A673 (cell line): ENCODE data around the gene KCNK2. TPM values are rescaled to one million over a fixed set of nuclear protein-coding genes. Genes with fewer than 3 reads are reported as not detected.
A peak's percentile ranks its signal among the peaks of the same experiment; 100 is the strongest.

Experiments used
- Bru-seq: library from RNA; stranded (reverse); fragments of 400-500 nt; gene quantifications from one replicate; lab custom pipeline; 2021; lab: Mats Ljungman, UMichigan
- BruChase-seq, 2 experiments: library from RNA; stranded (reverse); fragments of 400-500 nt; gene quantifications; one replicate each; lab custom pipeline; 2021; lab: Mats Ljungman, UMichigan
- BruUV-seq: library from RNA; stranded (reverse); fragments of 400-500 nt; replicated peaks from 2 replicates; lab custom pipeline; 2021; lab: Mats Ljungman, UMichigan
- CTCF ChIA-PET: fragments of 300-600 bp; sonication (Branson Sonifier 250); formaldehyde crosslinking; loops from one replicate; lab custom pipeline; 2022; ENCODE audit warnings: antibody characterized with exemption; lab: Charles Lee
- POLR2A ChIA-PET: fragments of 300-600 bp; sonication (Branson Sonifier 250); formaldehyde crosslinking; loops from one replicate; lab custom pipeline; 2022; ENCODE audit warnings: antibody characterized with exemption; ENCODE audit not compliant: low non-redundant PET; lab: Charles Lee
- DNase-seq: peaks from one replicate; pipeline ENCODE4 v3.0.0-alpha.2; 2015; ENCODE audit warnings: low spot score
- H3K27ac ChIP-seq: fragments of 200-600 bp; sonication (generic); 2 replicates; pipeline ENCODE4 v1.5.1; 2016; ENCODE audit warnings: mixed run types, low read depth, mild to moderate bottlenecking, mixed read lengths, antibody characterized with exemption, low read length; ENCODE audit not compliant: poor library complexity, severe bottlenecking
- H3K27me3 ChIP-seq: fragments of 200-600 bp; sonication (generic); replicated peaks from 2 replicates; pipeline ENCODE4 v1.6.1; 2017; ENCODE audit warnings: mixed run types, low read depth, mild to moderate bottlenecking, mixed read lengths, antibody characterized with exemption, low read length; ENCODE audit not compliant: insufficient read depth, poor library complexity
- H3K36me3 ChIP-seq: fragments of 200-600 bp; sonication (generic); 2 replicates; pipeline ENCODE4 v1.6.1; 2016; ENCODE audit warnings: mixed run types, mild to moderate bottlenecking, mixed read lengths, antibody characterized with exemption, low read length; ENCODE audit not compliant: insufficient read depth, poor library complexity, severe bottlenecking
- H3K4me1 ChIP-seq: fragments of 200-600 bp; sonication (generic); 2 replicates; pipeline ENCODE4 v1.6.1; 2017; ENCODE audit warnings: mixed run types, mild to moderate bottlenecking, mixed read lengths, antibody characterized with exemption, low read length; ENCODE audit not compliant: insufficient read depth, poor library complexity, severe bottlenecking
- H3K4me3 ChIP-seq: fragments of 200-600 bp; sonication (generic); 2 replicates; pipeline ENCODE4 v1.5.1; 2016; ENCODE audit warnings: low read depth, mixed run types, mild to moderate bottlenecking, mixed read lengths, low read length; ENCODE audit not compliant: poor library complexity, severe bottlenecking
- H3K9me3 ChIP-seq: fragments of 200-600 bp; sonication (generic); 2 replicates; pipeline ENCODE4 v1.6.1; 2016; ENCODE audit warnings: mixed run types, low read depth, mild to moderate bottlenecking, mixed read lengths, antibody characterized with exemption, low read length; ENCODE audit not compliant: poor library complexity, severe bottlenecking
- CTCF ChIP-seq: fragments of 300-800, 200-600 bp; sonication (generic); conservative IDR thresholded peaks from 2 replicates; pipeline ENCODE4 v1.5.1; 2017; ENCODE audit warnings: low read depth, mild to moderate bottlenecking, antibody characterized with exemption, low read length, moderate library complexity, mixed read lengths
- EZH2 ChIP-seq: fragments of 200-600 bp; sonication (generic); IDR thresholded peaks from 2 replicates; pipeline ENCODE4 v1.6.1; 2017; ENCODE audit warnings: borderline replicate concordance, low read depth, mild to moderate bottlenecking, mixed read lengths, antibody characterized with exemption, low read length; ENCODE audit not compliant: poor library complexity, severe bottlenecking
- intact Hi-C: fragments of 100-400 bp; cut with micrococcal nuclease; formaldehyde crosslinking; loops from one replicate; pipeline ENCODE4 v1.10.0; 2022; ENCODE audit not compliant: unreplicated experiment
- long read RNA-seq: library from polyadenylated mRNA; stranded (forward); transcript quantifications from one replicate; pipeline ENCODE4 v2.0.0, GENCODE V29; 2022
- total RNA-seq: library from RNA; stranded (reverse); gene quantifications from 2 replicates; pipeline ENCODE4 v1.2.3, GENCODE V29; 2021

Gene KCNK2
- total RNA-seq = not detected in 2 replicates
- Bru-seq, nascent RNA = percentile 2 among the genes with signal in this experiment
- percentile 5 among the genes with signal in this experiment for BruChase-seq, experiment 1, labeled RNA remaining after a 2-hour chase
- BruChase-seq, experiment 2, labeled RNA remaining after a 6-hour chase = percentile 3 among the genes with signal in this experiment
- long read RNA-seq = 0 reads

- no peak within 1 kb of the TSS for H3K27ac ChIP-seq
- no peaks in the 10 kb centered on the region for H3K9me3 ChIP-seq
- intact Hi-C loops = no loop called here
- H3K36me3 ChIP-seq = no peaks in the 10 kb centered on the region
- H3K4me1 ChIP-seq = no peaks in the 10 kb centered on the region
- H3K27me3 ChIP-seq = peaks cover 95% of the 10 kb centered on the region
- CTCF ChIA-PET = no interaction called here
- H3K4me3 ChIP-seq = no peak within 1 kb of the TSS
- POLR2A ChIA-PET = no interaction called here
- TF ChIP-seq EZH2 (no peak), CTCF (no peak)
- peak; percentile 16 for DNase-seq
- no TSS peak for BruUV-seq
Measured at GRCh38 chr1:215082532-215083382, at the start of gene KCNK2. Gene KCNK2, plus strand, starts transcription at chr1:215082737. Its CDS starts 649 bp downstream, at chr1:215083386.

GRCh38 chr1:215032911-215033526, 49.5 kb upstream of the KCNK2 start:
- CTCF ChIA-PET = no interaction called here
- BruUV-seq = no TSS peak

More at GRCh38 chr1:215032911-215033526, 49.5 kb upstream of the KCNK2 start:
- H3K9me3 ChIP-seq = no peaks in the 10 kb centered on the region
- no peak overlapping the region for H3K4me3 ChIP-seq
- H3K27ac ChIP-seq = no peak overlapping the region
- POLR2A ChIA-PET = no interaction called here
- no peak for DNase-seq
- H3K27me3 ChIP-seq = peaks cover 49% of the 10 kb centered on the region
- no peaks in the 10 kb centered on the region for H3K36me3 ChIP-seq
- TF ChIP-seq CTCF (no peak), EZH2 (no peak)
- intact Hi-C loops = no loop called here
- no peaks in the 10 kb centered on the region for H3K4me1 ChIP-seq
